Natural killer cell (primary cell): ENCODE results near the gene CCNK. TPM values are rescaled to one million over a fixed set of nuclear protein-coding genes. Genes with fewer than 3 reads are reported as not detected.

Source experiments
- ATAC-seq, 3 donors: fragments of 150-1000 bp in 2 of 3; fragments of 200-7000 bp in 1 of 3; cut with Tn5 transposase; 1 replicate in 1 of 3; 2 replicates in 2 of 3; pipeline ENCODE4 v1.10.0; 2021; ENCODE audit warnings: mild to moderate bottlenecking in 2 of 3, moderate library complexity in 2 of 3
- DNase-seq, 2 donors: peaks; one replicate each; pipeline versions ENCODE4 v3.0.0 to v3.0.0-alpha.2; 2013 to 2021; ENCODE audit warnings: mixed read lengths in 1 of 2
- H3K27ac ChIP-seq: one replicate; pipeline ENCODE4 v1.5.1; 2013; ENCODE audit warnings: mild to moderate bottlenecking, low read length
- H3K27me3 ChIP-seq: one replicate; pipeline ENCODE4 v1.6.1; 2013; ENCODE audit warnings: low read length; ENCODE audit not compliant: control insufficient read depth, insufficient read depth
- H3K36me3 ChIP-seq: one replicate; pipeline ENCODE4 v1.6.1; 2013; ENCODE audit warnings: low read length; ENCODE audit not compliant: control insufficient read depth, insufficient read depth
- H3K4me1 ChIP-seq: one replicate; pipeline ENCODE4 v1.6.1; 2013; ENCODE audit warnings: low read length; ENCODE audit not compliant: control insufficient read depth, insufficient read depth
- H3K4me3 ChIP-seq: one replicate; pipeline ENCODE4 v1.5.1; 2013; ENCODE audit warnings: low read length
- H3K9me3 ChIP-seq: one replicate; pipeline ENCODE4 v1.6.1; 2013; ENCODE audit warnings: low read length; ENCODE audit not compliant: control insufficient read depth, insufficient read depth
- H3K27ac Mint-ChIP-seq, 2 donors: one replicate each; pipeline ENCODE4 v1.8.0; 2022; ENCODE audit warnings: mild to moderate bottlenecking in 2 of 2, mixed read lengths in 2 of 2, moderate library complexity in 1 of 2
- H3K27me3 Mint-ChIP-seq, 2 donors: one replicate each; pipeline ENCODE4 v1.8.0; 2022; ENCODE audit warnings: low read depth in 2 of 2, mixed read lengths in 2 of 2
- H3K36me3 Mint-ChIP-seq: one replicate; pipeline ENCODE4 v1.8.0; 2022; ENCODE audit warnings: mixed read lengths
- H3K4me1 Mint-ChIP-seq, 2 donors: one replicate each; pipeline ENCODE4 v1.8.0; 2022; ENCODE audit warnings: mixed read lengths in 2 of 2
- H3K4me3 Mint-ChIP-seq: one replicate; pipeline ENCODE4 v1.8.0; 2022; ENCODE audit warnings: mild to moderate bottlenecking, moderate library complexity, mixed read lengths
- H3K9me3 Mint-ChIP-seq, 2 donors: one replicate each; pipeline ENCODE4 v1.8.0; 2022; ENCODE audit warnings: mixed read lengths in 2 of 2
- WGBS: methylation state at CpG from one replicate; pipeline ENCODE4 v1.1.7; 2013; ENCODE audit warnings: missing lambda C conversion rate; ENCODE audit not compliant: insufficient coverage; 5-methylcytosine and 5-hydroxymethylcytosine counted together
- intact Hi-C: fragments of 100-400 bp; cut with micrococcal nuclease; formaldehyde crosslinking; loops from one replicate; pipeline ENCODE4 v1.14.2; 2022
- total RNA-seq, 4 donors: library from RNA; stranded (reverse); fragments of 120-200 nt in 1 of 4; gene quantifications; one replicate each; pipeline versions ENCODE4 v1.2.3 to v1.2.4, GENCODE V29; 2013 to 2022
- TF ChIP-seq, protein P1 (sequence below): fragments of 200-600 bp; IDR thresholded peaks from one replicate; pipeline ENCODE4 v1.8.0; 2022; ENCODE audit warnings: antibody characterized with exemption

CCNK gene
- total RNA-seq, 3 donors from 2014 or later (not counting 1 experiment from before 2014, with no cell fraction given) = 155 to 168 (median 165) TPM

DNA sequence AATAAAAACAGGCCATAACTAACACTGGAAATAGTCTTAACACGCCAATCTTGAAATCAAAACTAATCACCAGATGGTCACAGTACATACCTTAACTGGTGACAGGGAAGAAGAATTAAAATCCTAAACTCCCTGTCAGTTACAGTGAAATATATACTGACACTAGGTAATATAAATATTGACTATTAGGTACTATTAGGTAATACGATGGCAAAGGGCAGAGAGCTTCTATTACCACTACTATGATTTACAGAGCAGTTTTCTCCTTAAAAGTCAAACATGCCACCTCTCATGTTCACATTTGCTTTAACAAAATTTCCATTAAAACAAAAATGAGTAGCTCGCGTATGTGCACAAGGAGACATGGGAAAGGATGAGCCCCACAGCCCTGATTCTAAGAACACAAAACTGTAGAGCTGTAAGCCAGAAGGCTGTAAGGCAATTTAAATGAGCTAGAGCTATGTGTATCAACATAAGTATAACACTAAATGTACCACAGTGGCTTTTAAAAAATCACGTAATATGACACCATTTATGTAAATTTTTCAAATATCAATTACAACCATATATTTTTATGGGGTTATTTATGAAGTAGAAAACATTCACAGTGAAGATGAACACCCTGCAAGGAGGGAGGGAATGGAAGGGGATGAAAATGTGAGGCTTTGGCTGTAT is 19.7 kb upstream of the CCNK start:
- intact Hi-C loops = no loop called here
- Histone ChIP-seq H3K9me3 (no peaks in the 10 kb centered on the region), H3K27ac (no peak overlapping the region), H3K4me3 (no peak overlapping the region), H3K36me3 (peaks cover 69% of the 10 kb centered on the region), H3K27me3 (no peaks in the 10 kb centered on the region), H3K4me1 (peaks cover 19% of the 10 kb centered on the region)
- Mint-ChIP-seq H3K36me3 (peaks cover 36% of the 10 kb centered on the region), H3K27me3 (no peaks in the 10 kb centered on the region), H3K9me3 (no peaks in the 10 kb centered on the region), H3K4me1 (peaks cover 47 to 58% of the 10 kb centered on the region in 2 donors), H3K4me3 (peak overlapping the region; percentile 82), H3K27ac (peak overlapping the region; percentile 67 to 91)
- TF ChIP-seq, protein P1, sequence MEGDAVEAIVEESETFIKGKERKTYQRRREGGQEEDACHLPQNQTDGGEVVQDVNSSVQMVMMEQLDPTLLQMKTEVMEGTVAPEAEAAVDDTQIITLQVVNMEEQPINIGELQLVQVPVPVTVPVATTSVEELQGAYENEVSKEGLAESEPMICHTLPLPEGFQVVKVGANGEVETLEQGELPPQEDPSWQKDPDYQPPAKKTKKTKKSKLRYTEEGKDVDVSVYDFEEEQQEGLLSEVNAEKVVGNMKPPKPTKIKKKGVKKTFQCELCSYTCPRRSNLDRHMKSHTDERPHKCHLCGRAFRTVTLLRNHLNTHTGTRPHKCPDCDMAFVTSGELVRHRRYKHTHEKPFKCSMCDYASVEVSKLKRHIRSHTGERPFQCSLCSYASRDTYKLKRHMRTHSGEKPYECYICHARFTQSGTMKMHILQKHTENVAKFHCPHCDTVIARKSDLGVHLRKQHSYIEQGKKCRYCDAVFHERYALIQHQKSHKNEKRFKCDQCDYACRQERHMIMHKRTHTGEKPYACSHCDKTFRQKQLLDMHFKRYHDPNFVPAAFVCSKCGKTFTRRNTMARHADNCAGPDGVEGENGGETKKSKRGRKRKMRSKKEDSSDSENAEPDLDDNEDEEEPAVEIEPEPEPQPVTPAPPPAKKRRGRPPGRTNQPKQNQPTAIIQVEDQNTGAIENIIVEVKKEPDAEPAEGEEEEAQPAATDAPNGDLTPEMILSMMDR = no peak
- no peak for DNase-seq
- WGBS = 93% methylated on average over 2 of the region's 5 CpGs
- no peak for ATAC-seq

- peak overlapping the region; percentile 67 to 91 for H3K27ac Mint-ChIP-seq
- TF ChIP-seq, protein P1 = no peak
- Histone ChIP-seq H3K36me3 (peaks cover 62% of the 10 kb centered on the region), H3K27me3 (no peaks in the 10 kb centered on the region), H3K4me1 (peaks cover 20% of the 10 kb centered on the region), H3K4me3 (no peak overlapping the region), H3K27ac (no peak overlapping the region), H3K9me3 (no peaks in the 10 kb centered on the region)
- H3K9me3 Mint-ChIP-seq = no peaks in the 10 kb centered on the region
- WGBS = 73% methylated on average over 4 of the region's 6 CpGs
- peak overlapping the region; percentile 82 for H3K4me3 Mint-ChIP-seq
- DNase-seq (no peak), ATAC-seq (peak in 1 of 3 donors; percentile 27)
- no peaks in the 10 kb centered on the region for H3K27me3 Mint-ChIP-seq
- peaks cover 53 to 61% of the 10 kb centered on the region in 2 donors for H3K4me1 Mint-ChIP-seq
- H3K36me3 Mint-ChIP-seq = peaks cover 29% of the 10 kb centered on the region
- intact Hi-C loops = no loop called here
These were observed 19.0 kb upstream of the CCNK start for GRCh38 chr14:99462210-99462609.

DNA sequence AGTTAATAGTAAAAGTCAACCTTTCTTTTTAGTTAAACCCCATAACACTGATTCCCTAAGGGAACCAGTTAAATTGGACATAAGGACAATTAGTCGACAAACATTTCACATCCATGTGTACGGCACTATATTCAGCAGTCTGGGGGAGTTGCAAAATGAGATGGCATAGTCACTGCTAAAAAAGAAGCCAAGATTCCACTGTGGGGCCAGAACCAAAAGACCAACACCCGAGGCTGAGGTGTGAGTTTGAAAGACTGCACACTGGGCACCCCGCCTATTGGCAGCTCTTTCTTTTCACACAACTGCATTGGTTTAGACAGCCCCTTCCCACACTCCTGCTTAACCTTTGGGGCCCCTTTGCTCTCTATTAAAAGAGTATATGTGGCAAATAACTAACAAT is 17.2 kb upstream of the CCNK start:
- Histone ChIP-seq H3K4me1 (peaks cover 37% of the 10 kb centered on the region), H3K27me3 (no peaks in the 10 kb centered on the region), H3K9me3 (no peaks in the 10 kb centered on the region), H3K27ac (peak overlapping the region; percentile 35), H3K36me3 (peaks cover 50% of the 10 kb centered on the region), H3K4me3 (no peak overlapping the region)
- intact Hi-C loops = no loop called here
- Mint-ChIP-seq H3K4me3 (peak overlapping the region; percentile 75), H3K27ac (peak overlapping the region; percentile 83 to 91), H3K9me3 (no peaks in the 10 kb centered on the region), H3K4me1 (peaks cover 70 to 79% of the 10 kb centered on the region in 2 donors), H3K36me3 (peaks cover 19% of the 10 kb centered on the region), H3K27me3 (no peaks in the 10 kb centered on the region)
- no peak for DNase-seq
- TF ChIP-seq, protein P1 = no peak
- peak; percentile 62 to 80 (median 72) for ATAC-seq
- WGBS = 75% methylated on average over 4 of the region's 4 CpGs

GRCh38 chr14:99465288-99465687 is 15.9 kb upstream of the CCNK start:
- peaks cover 44% of the 10 kb centered on the region for H3K4me1 ChIP-seq
- Mint-ChIP-seq H3K4me1 (peaks cover 83 to 90% of the 10 kb centered on the region in 2 donors), H3K27me3 (no peaks in the 10 kb centered on the region), H3K36me3 (peaks cover 19% of the 10 kb centered on the region), H3K4me3 (no peak overlapping the region), H3K9me3 (no peaks in the 10 kb centered on the region), H3K27ac (peak overlapping the region in 1 of 2 donors; percentile 91)
- no peaks in the 10 kb centered on the region for H3K27me3 ChIP-seq
- intact Hi-C loops = no loop called here
- TF ChIP-seq, protein P1 = no peak
- H3K9me3 ChIP-seq = no peaks in the 10 kb centered on the region
- H3K4me3 ChIP-seq = no peak overlapping the region
- DNase-seq (no peak), ATAC-seq (no peak)
- WGBS = 92% methylated on average over 9 of the region's 9 CpGs
- no peak overlapping the region for H3K27ac ChIP-seq
- H3K36me3 ChIP-seq = peaks cover 42% of the 10 kb centered on the region
